Caco-2 (cell line): Measurements from ENCODE around the gene HELB. TPM values are rescaled to one million over a fixed set of nuclear protein-coding genes. Genes with fewer than 3 reads are reported as not detected.
"Not testable (repeated sequence)": the region's sequence is repeated elsewhere in the genome, so short reads cannot be mapped to it uniquely, and the experiment has no call there.

Experiments
- BruUV-seq: library from RNA; stranded (reverse); fragments of 400-500 nt; replicated peaks from 2 replicates; lab custom pipeline; 2021; lab: Mats Ljungman, UMichigan
- CTCF ChIA-PET: fragments of 300-600 bp; sonication (Branson Sonifier 250); formaldehyde crosslinking; loops from one replicate; lab custom pipeline; 2022; ENCODE audit warnings: antibody characterized with exemption; lab: Charles Lee
- POLR2A ChIA-PET: fragments of 300-600 bp; sonication (Branson Sonifier 250); formaldehyde crosslinking; loops from one replicate; lab custom pipeline; 2022; ENCODE audit warnings: antibody characterized with exemption; lab: Charles Lee
- DNase-seq, 2 experiments: peaks; one replicate each; pipeline versions ENCODE4 v3.0.0 to v3.0.0-alpha.2; 2020 to 2022
- H3K27me3 ChIP-seq: replicated peaks from 2 replicates; pipeline ENCODE4 v1.6.0; 2011; ENCODE audit warnings: low read length; ENCODE audit not compliant: control insufficient read depth, insufficient read depth
- H3K36me3 ChIP-seq: 2 replicates; pipeline ENCODE4 v1.5.1; 2011; ENCODE audit warnings: low read length; ENCODE audit not compliant: control insufficient read depth, insufficient read depth
- H3K4me1 ChIP-seq: fragments of 250-450 bp; sonication (Bioruptor Pico); 2 replicates; pipeline ENCODE4 v1.5.1; 2020; ENCODE audit warnings: mild to moderate bottlenecking
- H3K4me3 ChIP-seq: 2 replicates; pipeline ENCODE4 v1.5.1; 2011; ENCODE audit warnings: low read depth, mild to moderate bottlenecking, control low read depth, low read length
- H3K9me3 ChIP-seq: fragments of 250-450 bp; sonication (Bioruptor Pico); 2 replicates; pipeline ENCODE4 v1.5.1; 2020; ENCODE audit warnings: mild to moderate bottlenecking, moderate library complexity
- H3K27ac Mint-ChIP-seq: one replicate; pipeline ENCODE4 v1.8.0; 2022; ENCODE audit warnings: mixed read lengths; ENCODE audit not compliant: unreplicated experiment
- H3K27me3 Mint-ChIP-seq: one replicate; pipeline ENCODE4 v1.8.0; 2022; ENCODE audit warnings: mixed read lengths; ENCODE audit not compliant: insufficient read depth, unreplicated experiment
- H3K36me3 Mint-ChIP-seq: one replicate; pipeline ENCODE4 v1.8.0; 2022; ENCODE audit warnings: mild to moderate bottlenecking, mixed read lengths; ENCODE audit not compliant: insufficient read depth, unreplicated experiment
- H3K4me1 Mint-ChIP-seq: one replicate; pipeline ENCODE4 v1.8.0; 2022; ENCODE audit warnings: low read depth, mixed read lengths; ENCODE audit not compliant: unreplicated experiment
- H3K4me3 Mint-ChIP-seq: one replicate; pipeline ENCODE4 v1.8.0; 2022; ENCODE audit warnings: mild to moderate bottlenecking, moderate library complexity, mixed read lengths; ENCODE audit not compliant: unreplicated experiment
- H3K9me3 Mint-ChIP-seq: one replicate; pipeline ENCODE4 v1.8.0; 2022; ENCODE audit warnings: mixed read lengths; ENCODE audit not compliant: unreplicated experiment
- CTCF ChIP-seq, 2 experiments: fragments of 200-600 bp in 1 of 2; IDR thresholded peaks; 1 replicate in 1 of 2; 2 replicates in 1 of 2; pipeline versions ENCODE4 v1.5.1 to v1.8.0; 2011 to 2022; ENCODE audit warnings: antibody characterized with exemption in 1 of 2, control low read depth in 1 of 2, inconsistent platforms in 1 of 2, low read depth in 1 of 2, low read length in 1 of 2, mild to moderate bottlenecking in 1 of 2, moderate library complexity in 1 of 2; ENCODE audit not compliant: insufficient read depth in 1 of 2, severe bottlenecking in 1 of 2, unreplicated experiment in 1 of 2
- intact Hi-C: fragments of 100-400 bp; cut with micrococcal nuclease; formaldehyde crosslinking; loops from one replicate; pipeline ENCODE4 v1.10.0; 2022; ENCODE audit not compliant: unreplicated experiment
- total RNA-seq: library from RNA; stranded (reverse); gene quantifications from 2 replicates; pipeline ENCODE4 v1.2.3, GENCODE V29; 2022

The HELB gene
- total RNA-seq, 1 experiment from 2014 or later = 3.4 TPM

GRCh38 chr12:66297923-66298322, 4.4 kb upstream of the HELB start:
- H3K36me3 ChIP-seq = no peaks in the 10 kb centered on the region
- no peak for DNase-seq
- no peaks in the 10 kb centered on the region; the same call in 1 of the 2 replicates for H3K4me1 ChIP-seq
- no peaks in the 10 kb centered on the region for H3K9me3 ChIP-seq
- H3K4me1 Mint-ChIP-seq = peaks cover 12% of the 10 kb centered on the region
- POLR2A ChIA-PET = no interaction called here
- BruUV-seq = no TSS peak
- H3K27ac Mint-ChIP-seq = no peak overlapping the region
- no peak for TF ChIP-seq CTCF (IDR thresholded peaks at IDR 0.05; ENCODE audit: insufficient read depth in 1 of 2, low read depth in 1 of 2, low read length in 1 of 2, severe bottlenecking in 1 of 2, unreplicated experiment in 1 of 2)
- H3K4me3 Mint-ChIP-seq = no peak overlapping the region
- CTCF ChIA-PET = no interaction called here
- H3K36me3 Mint-ChIP-seq = no peaks in the 10 kb centered on the region
- intact Hi-C loops = no loop called here
- H3K9me3 Mint-ChIP-seq = no peaks in the 10 kb centered on the region
- no peak overlapping the region for H3K4me3 ChIP-seq
- H3K27me3 ChIP-seq = no peaks in the 10 kb centered on the region
- H3K27me3 Mint-ChIP-seq = peaks cover 20% of the 10 kb centered on the region

- H3K36me3 ChIP-seq = no peaks in the 10 kb centered on the region
- no peaks in the 10 kb centered on the region for H3K27me3 ChIP-seq
- no peaks in the 10 kb centered on the region for H3K9me3 ChIP-seq
- H3K27ac Mint-ChIP-seq = peak overlapping the region; percentile 92
- POLR2A ChIA-PET = interaction anchor here (0.6 to 1.4 kb wide), 8 partner anchors 8 to 966 kb away, joined by 3 to 10 read pairs (median 4); partner anchors contain the start of genes LLPH and TMBIM4
- TSS peak; percentile 57 for BruUV-seq
- CTCF ChIA-PET = interaction anchor here (0.6 to 1.6 kb wide), 7 partner anchors 33 to 1962 kb away, joined by 3 to 10 read pairs (median 6); partner anchors contain the start of gene TMBIM4
- peak overlapping the region; percentile 95 for H3K4me3 Mint-ChIP-seq
- H3K4me1 Mint-ChIP-seq = peaks cover 12% of the 10 kb centered on the region
- H3K4me3 ChIP-seq = peak overlapping the region; percentile 49
- DNase-seq = no peak
- peaks cover 4% of the 10 kb centered on the region; the same call in 1 of the 2 replicates for H3K4me1 ChIP-seq
- H3K36me3 Mint-ChIP-seq = no peaks in the 10 kb centered on the region
- intact Hi-C loops = no loop called here
- H3K9me3 Mint-ChIP-seq = no peaks in the 10 kb centered on the region
- TF ChIP-seq CTCF (IDR thresholded peaks at IDR 0.05; ENCODE audit: insufficient read depth in 1 of 2, low read depth in 1 of 2, low read length in 1 of 2, severe bottlenecking in 1 of 2, unreplicated experiment in 1 of 2) = no peak
- peaks cover 12% of the 10 kb centered on the region for H3K27me3 Mint-ChIP-seq
Observed at GRCh38 chr12:66302827-66303169, 505 bp downstream of the HELB start.

GRCh38 chr12:66303316-66303804, 1.1 kb downstream of the HELB start:
- ChIA-PET CTCF (interaction anchor here (1.4 kb wide), 1 partner anchor 134 kb away, joined by 7 read pairs; the partner anchor contains the start of gene TMBIM4), POLR2A (interaction anchor here (0.6 to 1.4 kb wide), 3 partner anchors 34 to 134 kb away, joined by 3 to 6 read pairs (median 3); partner anchors contain the start of gene TMBIM4)
- peak overlapping the region; percentile 49; the same call in 1 of the 2 replicates for H3K4me3 ChIP-seq
- H3K36me3 ChIP-seq, H3K27me3 ChIP-seq, H3K36me3 Mint-ChIP-seq, H3K9me3 ChIP-seq, H3K9me3 Mint-ChIP-seq, intact Hi-C loops, DNase-seq, BruUV-seq, H3K4me1 ChIP-seq: not testable (repeated sequence)
- H3K27me3 Mint-ChIP-seq = peaks cover 12% of the 10 kb centered on the region
- H3K4me3 Mint-ChIP-seq = peak overlapping the region; percentile 95
- H3K27ac Mint-ChIP-seq = peak overlapping the region; percentile 92
- peaks cover 12% of the 10 kb centered on the region for H3K4me1 Mint-ChIP-seq
